HG03064 (cell line): ENCODE measurements around the gene PLPPR5.

Experiments
- ATAC-seq: cut with Tn5 transposase; IDR thresholded peaks from one replicate; pipeline ENCODE4 v1.9.1; 2021; ENCODE audit warnings: low read depth; ENCODE audit not compliant: unreplicated experiment

PLPPR5 gene

DNA sequence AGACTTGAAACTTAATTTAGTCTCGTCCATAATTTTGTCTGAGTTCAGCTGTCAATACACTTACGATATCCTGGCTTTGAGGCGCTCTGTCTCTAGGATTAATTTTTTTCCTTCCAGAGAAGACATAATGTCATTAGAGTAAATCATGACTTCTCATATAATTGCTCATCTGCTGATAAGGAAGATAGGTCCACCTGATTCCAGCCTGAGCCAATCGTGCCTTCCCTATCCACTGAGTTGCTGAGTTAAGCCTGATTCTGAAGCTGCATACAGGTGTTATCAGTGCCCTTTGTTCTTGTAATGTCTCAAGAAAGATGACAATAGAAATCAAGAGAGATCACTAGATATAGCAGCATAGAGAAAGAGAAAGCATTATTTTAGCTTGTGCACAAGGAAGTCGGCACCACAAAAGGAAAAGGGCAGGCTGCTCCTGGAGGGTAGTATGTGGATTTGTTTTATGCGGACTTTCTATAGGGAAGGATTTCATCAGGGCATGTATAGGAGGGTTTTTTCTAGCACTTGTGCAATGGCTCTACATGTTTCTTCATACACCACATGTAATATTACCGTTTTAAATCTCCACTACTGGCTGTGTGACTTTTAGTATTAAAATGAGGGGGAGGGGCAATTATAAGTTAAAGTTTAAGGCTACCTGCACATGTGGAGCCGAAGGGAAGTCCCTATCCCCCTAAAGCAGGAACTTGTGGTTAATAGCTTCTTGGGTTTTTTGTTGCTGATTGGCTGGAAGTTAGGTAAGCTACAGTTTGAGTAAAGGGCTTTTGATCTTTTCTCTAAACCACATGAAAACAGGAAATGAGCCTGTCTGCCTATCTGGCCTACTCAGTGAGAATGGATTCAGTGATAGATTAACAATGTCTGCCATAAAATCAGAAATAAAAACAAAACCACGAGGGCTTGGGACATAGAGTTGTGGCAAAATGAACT is 133.4 kb downstream of the PLPPR5 start:
- ATAC-seq, result peak; percentile 96

- no peak for ATAC-seq
These were observed 138.9 kb downstream of the PLPPR5 start for GRCh38 chr1:98865796-98866195.

DNA sequence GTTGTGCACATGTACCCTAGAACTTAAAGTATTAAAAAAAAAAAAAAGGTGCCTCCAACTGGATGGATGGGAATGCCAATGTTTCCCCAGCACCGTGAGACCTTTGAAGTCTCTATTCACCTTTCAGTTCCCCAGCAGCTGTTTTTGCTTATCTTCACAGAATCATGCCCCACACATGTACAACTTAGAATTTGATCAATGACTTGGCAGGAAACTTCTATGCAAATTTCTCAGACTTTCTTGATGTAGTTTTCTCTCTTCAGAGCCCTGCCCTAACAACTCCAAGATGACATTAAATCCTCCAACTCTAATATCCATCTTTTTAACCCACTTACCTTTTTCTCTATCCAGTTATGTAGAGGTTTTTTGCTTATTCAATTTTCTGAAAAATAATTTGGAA is 144.3 kb downstream of the PLPPR5 start:
- no peak for ATAC-seq

- ATAC-seq, result no peak
These were observed 150.5 kb downstream of the PLPPR5 start for GRCh38 chr1:98854137-98854536.

DNA sequence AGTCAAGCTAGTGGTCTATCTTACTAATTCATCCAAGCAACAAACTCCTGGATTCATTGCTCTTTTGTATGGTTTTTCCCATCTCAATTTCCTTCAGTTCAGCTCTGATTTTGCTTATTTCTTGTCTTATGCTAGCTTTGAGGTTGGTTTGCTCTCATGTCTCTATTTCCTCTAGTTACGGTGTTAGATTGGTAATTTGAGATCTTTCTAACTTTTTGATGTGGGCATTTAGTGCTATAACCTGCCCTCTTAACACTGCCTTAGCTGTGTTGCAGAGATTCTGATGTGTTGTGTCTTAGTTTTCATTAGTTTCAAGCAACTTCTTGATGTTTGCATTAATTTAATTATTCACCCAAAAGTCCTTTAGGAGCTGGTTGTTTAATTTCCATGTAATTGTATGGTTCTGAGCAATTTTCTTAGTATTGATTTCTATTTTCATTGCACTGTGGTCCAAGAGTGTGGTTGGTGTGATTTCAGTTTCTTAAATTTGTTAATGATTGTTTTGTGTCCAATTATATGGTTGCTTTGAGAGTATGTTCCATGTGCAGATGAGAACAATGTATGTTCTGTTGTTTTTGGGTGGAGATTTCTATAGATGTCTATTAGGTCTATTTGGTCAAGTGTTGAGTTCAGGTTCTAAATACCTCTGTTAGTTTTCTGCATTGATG is 154.6 kb downstream of the PLPPR5 start:
- ATAC-seq, result peak; percentile 59

- no peak for ATAC-seq
These were observed 162.4 kb downstream of the PLPPR5 start for GRCh38 chr1:98842241-98842640.
